Fibroblast of the aortic adventitia (primary cell): ENCODE results near the gene ESR1. TPM values are rescaled to one million over a fixed set of nuclear protein-coding genes. Genes with fewer than 3 reads are reported as not detected.
A peak's percentile ranks its signal among the peaks of the same experiment; 100 is the strongest.

Experiments
- DNase-seq: peaks from one replicate; pipeline ENCODE4 v3.0.0-alpha.2; 2010; ENCODE audit warnings: low read depth
- H3K4me3 ChIP-seq: 2 replicates; pipeline ENCODE4 v1.5.1; 2011; ENCODE audit warnings: low read depth, mild to moderate bottlenecking, control low read depth, low read length, moderate library complexity
- CTCF ChIP-seq: IDR thresholded peaks from 2 replicates; pipeline ENCODE4 v1.5.1; 2011; ENCODE audit warnings: mild to moderate bottlenecking, low read length, control low read depth, inconsistent platforms; ENCODE audit not compliant: insufficient read depth
- total RNA-seq: library from RNA; depleted of rRNA; stranded (reverse); fragments of >200 nt; gene quantifications from 2 replicates; pipeline ENCODE4 v1.2.3, GENCODE V29; 2012; ENCODE audit warnings: low replicate concordance

Gene ESR1
- total RNA-seq, 1 donor: 2.7 TPM

GRCh38 chr6:151917531-151918329 lies 110.2 kb downstream of the ESR1 start:
- DNase-seq: peak; percentile 7
- no peak for TF ChIP-seq CTCF
- no peak overlapping the region for H3K4me3 ChIP-seq

GRCh38 chr6:151940307-151940706 lies 132.8 kb downstream of the ESR1 start:
- DNase-seq: no peak
- no peak overlapping the region for H3K4me3 ChIP-seq
- TF ChIP-seq CTCF: no peak

- no peak for TF ChIP-seq CTCF
- H3K4me3 ChIP-seq: no peak overlapping the region
- DNase-seq: peak; percentile 11
Observed at GRCh38 chr6:151948002-151948743, 140.7 kb downstream of the ESR1 start.

- DNase-seq: peak; percentile 79
- TF ChIP-seq CTCF: no peak
- no peak overlapping the region for H3K4me3 ChIP-seq
Observed at GRCh38 chr6:151958332-151958731, 150.8 kb downstream of the ESR1 start.

- H3K4me3 ChIP-seq: no peak overlapping the region
- no peak for DNase-seq
- no peak for TF ChIP-seq CTCF
Observed at GRCh38 chr6:151959086-151959485, 151.6 kb downstream of the ESR1 start.

- no peak for DNase-seq
- H3K4me3 ChIP-seq: no peak overlapping the region
- no peak for TF ChIP-seq CTCF
Observed at GRCh38 chr6:151961809-151962208, 154.3 kb downstream of the ESR1 start.
